Superior temporal gyrus (tissue), 1 donor: ENCODE data around the gene KIF26B.

ENCODE experiments used
- DNase-seq: peaks from one replicate; pipeline ENCODE4 v3.0.0-alpha.2; 2016; ENCODE audit errors: extremely low spot score

The KIF26B gene

DNA sequence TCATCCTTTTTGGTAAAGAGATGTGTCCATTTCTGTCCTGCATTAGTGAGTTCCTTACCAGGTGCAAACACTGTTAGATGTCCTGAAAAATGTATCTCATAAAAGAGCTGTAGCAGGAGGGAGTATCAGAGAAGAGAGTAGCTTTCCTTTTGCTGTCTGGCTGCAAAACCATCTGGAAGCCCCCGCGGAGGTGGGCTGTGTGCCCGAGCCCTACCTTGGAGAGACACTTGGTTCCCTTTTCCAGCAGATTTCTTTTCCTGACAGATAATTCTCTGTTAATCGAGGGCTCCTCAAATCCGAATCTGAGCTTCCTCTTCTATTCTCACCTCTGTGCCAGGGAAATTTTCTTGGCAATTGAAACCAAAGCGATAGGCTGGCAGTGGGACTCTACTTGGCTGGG lies 53.0 kb downstream of the KIF26B start:
- no peak for DNase-seq

- DNase-seq: no peak
Measured at GRCh38 chr1:245209658-245210435, 55.1 kb downstream of the KIF26B start.

- no peak for DNase-seq
Measured at GRCh38 chr1:245211035-245211749, 56.4 kb downstream of the KIF26B start.

DNA sequence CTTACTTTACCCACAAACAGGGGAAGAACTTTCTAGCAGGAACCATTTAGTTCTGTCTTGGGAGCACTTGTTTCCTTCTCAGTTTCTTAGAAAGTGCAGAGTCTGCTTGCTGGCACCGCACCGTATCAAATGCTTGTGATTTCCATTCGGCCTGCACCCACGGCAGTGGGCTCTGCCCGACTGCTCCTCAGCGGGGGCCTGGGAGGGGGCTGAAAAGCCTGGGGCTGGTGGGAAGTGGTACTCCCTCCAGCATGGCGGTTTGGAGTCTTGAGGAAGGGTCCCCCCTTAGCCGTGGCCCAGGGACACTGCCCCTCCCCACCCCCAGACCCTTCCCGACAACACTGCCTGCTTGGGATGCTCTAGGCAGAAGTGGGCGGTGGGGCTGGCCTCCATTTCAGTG lies 57.0 kb downstream of the KIF26B start:
- no peak for DNase-seq

DNA sequence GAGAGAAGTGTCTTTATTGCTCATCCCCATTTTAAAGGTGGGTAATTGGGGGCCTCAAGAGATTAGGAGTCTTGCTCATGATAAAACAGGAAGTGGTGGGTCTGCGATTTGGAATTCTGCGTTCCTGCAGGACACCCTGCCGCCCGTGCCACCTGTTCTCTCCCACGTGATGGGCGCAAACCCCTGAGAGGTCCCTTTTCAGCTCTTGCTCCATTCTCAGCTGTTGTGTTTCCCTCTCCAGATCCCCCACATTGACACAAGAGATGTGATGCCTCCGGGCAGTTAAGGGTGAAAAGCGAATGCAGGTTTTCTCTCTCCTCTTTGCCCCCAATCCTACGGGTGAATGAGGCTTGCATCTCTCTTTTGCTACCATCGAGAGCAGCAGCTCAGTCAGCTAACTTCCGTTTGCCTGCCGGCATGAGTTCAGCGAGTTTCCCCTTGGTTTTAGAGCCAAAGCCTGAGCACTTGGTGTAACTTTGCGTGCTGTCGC lies 57.5 kb downstream of the KIF26B start:
- no peak for DNase-seq

DNA sequence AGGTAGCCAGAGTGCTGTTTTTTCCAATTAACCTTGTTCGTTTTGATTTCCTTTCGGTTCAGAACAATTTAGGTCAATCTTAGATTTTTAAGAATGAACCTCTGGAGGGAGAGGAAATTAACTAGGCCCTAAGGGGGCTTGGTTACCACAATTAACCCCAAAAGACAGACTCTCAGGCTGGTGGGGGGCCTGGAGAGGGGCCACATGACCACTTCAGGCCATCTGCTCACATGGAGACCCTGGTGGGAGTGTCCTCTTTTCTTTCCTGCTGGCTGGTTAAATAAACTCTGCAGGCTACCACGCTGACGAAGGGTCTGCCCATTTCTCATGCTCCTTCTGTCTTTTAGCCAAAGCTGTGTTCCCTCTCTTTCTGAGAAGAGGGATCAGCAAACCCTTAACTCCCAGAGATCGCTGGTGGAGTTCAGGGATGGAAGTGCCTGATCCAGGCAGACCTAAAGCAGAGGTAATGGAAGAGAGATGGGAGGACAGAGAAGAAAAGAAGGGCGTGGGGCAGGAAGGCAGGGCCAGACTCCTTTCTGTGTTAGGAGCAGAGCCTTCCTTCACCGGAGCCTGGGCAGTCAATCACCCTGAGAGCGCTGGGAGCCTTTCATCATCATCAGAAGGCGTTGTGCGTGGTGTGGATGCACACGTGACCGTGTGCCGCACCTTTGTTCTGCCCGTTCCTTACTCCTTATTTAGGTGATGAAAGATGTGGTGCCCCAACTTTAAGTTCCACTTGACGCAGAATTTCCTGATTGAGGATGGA lies 58.5 kb downstream of the KIF26B start:
- DNase-seq: no peak

DNA sequence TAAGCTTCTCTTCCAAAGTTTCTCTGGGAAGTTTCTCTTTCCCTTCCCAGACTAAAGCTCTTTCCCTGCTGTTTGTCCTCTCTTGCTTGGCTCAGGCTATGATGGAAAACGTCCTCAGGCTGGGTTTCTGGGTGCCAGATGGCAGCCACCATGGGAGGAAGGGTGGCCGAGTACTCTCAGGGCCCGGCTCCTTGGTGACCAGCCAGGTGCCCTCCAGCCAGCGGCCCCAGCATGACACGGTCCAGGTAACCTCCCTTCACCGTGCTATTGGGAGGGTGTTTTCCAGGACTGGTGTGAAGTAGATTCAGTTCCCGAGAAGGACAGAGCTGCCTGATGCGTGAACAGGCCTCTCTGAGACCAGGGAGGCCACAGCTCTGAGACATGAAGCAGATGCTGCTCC lies 60.3 kb downstream of the KIF26B start:
- DNase-seq: no peak

DNA sequence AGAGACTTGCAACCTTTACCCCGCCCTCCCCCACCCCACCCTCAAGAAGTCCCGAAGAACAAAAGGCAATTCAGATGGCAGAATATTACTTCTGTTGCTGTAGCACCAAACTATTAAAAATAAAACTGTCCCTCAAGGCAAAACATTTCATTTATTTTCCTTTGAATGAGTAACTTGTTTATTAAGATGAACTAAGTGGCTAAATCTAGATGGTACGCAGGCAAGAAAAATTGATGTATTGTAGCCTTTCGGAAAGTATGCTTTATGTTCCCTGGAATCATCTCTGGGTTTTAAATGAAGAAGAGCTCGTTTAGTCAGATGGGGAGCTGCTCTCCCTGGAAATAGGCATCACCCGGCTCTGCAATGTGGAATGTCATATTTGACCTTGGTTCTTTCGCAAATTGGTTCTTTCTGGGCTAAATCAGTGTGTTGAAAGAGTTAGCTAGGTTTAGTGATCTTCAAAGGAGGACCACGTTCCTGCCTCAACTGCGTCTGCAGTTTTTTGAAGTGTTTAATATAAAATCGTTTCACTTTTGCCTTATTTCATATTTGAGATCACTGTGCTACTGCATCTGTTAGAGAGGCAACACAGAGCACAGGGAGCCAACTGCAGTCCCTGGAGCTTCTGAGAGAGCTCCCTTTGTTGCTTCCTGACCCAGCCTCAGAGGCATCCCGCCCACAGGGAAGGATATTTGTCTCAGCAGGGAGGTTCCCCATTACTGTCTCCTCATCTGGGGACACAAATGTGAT lies 61.8 kb downstream of the KIF26B start:
- DNase-seq: no peak

DNA sequence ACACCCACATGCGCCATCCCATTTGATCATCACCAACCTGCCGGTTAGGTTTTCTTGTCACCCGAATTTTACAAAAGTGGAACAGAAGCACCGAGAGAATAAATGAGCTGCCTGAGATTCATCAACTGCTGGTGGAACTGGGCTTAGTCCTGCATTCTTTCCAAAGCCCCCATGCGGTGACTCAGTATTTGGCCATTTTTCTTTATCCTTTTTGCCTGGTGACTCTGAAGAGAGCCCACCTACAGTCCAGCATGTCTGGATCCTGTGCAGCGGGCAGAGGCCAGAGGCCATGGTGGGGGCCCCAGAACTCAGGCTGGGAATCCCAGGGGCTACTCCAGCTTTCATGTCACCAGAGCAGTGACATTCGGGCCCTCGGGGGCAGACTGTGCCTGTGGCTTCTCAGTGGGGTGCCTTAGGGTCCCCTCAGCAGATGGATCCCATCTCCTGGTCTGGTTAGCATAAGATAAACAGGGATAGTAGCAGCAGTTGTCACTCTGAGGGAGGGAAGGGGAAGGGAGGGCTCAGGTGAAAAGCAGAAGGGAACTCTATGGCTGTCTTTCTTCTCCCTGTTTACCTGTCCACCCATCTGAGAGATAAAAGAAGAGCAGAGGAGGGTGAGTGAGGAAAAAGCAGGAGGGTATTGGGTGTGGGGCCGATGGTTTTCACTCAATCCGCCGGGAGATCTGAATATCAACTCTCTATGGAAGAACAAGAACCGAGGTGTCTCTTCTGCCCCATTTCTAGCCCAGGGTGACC lies 63.2 kb downstream of the KIF26B start:
- no peak for DNase-seq

- DNase-seq: no peak
Measured at GRCh38 chr1:245220381-245220985, 65.7 kb downstream of the KIF26B start.

- DNase-seq: no peak
Measured at GRCh38 chr1:245221805-245222204, 67.0 kb downstream of the KIF26B start.

- DNase-seq: no peak
Measured at GRCh38 chr1:245222931-245223595, 68.3 kb downstream of the KIF26B start.

GRCh38 chr1:245225322-245226202 lies 70.8 kb downstream of the KIF26B start:
- DNase-seq: no peak

DNA sequence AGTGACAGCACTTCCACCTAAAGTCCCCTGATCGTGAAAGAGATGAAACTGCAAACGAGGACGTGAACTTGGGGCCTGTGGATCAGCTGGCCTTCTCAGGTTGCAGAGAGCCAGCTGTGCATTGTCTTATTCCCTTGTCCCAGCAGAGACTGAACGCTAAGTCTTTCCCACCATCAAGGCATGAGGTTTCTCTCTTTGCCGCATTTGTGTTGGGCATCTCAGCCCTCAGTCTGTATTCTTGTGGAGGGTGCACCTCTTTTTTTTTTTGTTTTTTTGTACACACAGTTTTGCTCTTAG lies 71.4 kb downstream of the KIF26B start:
- no peak for DNase-seq

DNA sequence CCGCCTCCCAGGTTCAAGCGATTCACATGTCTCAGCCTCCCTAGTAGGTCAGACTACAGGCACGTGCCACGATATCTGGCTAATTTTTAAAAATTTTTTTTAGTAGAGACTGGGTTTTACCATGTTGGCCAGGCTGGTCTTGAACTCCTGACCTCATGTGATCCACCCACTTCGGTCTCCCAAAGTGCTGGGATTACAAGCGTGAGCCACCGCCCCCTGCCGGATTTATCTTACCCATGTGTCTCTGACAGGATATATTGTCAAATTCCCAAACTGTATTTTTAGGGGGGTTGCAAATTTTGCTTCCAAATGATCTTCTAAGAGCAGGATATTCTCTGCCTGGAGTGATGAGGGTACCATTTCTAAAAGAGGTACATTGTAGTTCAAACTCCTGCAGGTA lies 74.3 kb downstream of the KIF26B start:
- DNase-seq: no peak

- DNase-seq: no peak
Measured at GRCh38 chr1:245232931-245233330, 78.1 kb downstream of the KIF26B start.

DNA sequence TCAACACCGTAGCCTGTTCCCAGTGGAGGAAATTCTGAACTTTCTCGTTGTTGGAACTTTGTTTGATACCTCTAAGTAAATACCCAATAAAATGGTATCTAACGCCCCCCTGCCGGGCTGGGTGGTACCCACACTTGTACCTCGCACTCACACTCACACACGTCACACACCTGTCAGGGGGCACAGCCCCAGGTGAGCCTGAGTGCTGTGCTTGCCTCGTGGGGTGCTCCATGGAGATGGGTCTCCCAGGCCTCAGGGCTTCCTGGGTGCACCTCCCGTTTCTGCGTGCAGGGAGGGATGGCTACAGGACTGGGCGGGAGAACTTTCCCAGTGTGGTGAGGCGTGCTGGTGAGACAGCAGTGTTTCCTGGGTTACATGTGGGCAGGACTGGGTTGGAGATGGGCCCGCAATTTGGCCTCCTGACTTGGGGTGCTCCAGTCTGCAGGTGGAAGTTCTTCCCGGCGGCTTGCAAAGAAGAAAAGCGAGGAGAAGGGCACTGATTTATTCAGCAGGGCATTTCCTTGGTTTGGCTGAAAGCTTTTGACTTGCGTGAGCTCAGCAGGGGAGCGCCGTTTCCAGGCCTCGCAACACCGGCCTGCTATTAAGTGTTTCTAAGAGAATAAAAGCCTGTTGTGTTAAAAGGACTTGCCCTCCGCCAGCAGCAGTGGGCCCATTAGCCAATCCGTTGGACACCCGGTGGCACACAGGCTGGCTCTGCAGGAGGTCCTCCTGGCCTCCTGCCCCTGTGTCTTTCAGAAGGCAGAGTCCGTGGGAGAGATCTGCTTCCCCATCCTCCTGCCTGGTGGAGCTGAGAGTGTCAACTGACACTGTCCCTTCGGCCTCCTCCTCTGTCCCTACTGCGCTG lies 79.7 kb downstream of the KIF26B start:
- no peak for DNase-seq

GRCh38 chr1:245235156-245235555 lies 80.4 kb downstream of the KIF26B start:
- DNase-seq: no peak
